ENCODE measurements around the gene ERC2.
"Not testable (repeated sequence)": the region's sequence is repeated elsewhere in the genome, so short reads cannot be mapped to it uniquely, and the experiment has no call there.

Gene ERC2

DNA sequence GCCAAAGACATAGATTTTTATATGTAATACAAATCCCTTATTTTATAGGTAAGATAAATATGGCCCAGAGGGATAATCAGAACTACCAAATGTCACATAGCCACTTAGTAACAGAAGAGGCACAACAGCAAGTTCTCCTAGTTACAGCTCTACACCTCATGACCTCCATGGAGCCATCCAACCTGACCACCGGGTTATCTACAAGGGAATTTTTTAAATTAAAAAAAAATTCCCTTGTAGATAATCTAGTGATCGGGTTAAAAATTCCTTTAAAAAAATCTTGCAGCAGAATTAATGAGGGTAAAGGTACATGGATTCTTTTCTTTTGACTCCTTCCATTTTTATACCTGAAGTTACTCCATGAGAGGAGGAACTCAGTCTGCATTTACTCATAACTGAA lies 615.9 kb downstream of the ERC2 start:
- Histone ChIP-seq H3K4me1 (ENCODE audit: control insufficient read depth, insufficient read depth, low read length) (no peaks in the 10 kb centered on the region), H3K9me3 (replicated peaks; ENCODE audit: low read length) (no peaks in the 10 kb centered on the region), H3K27me3 (ENCODE audit: control insufficient read depth, insufficient read depth, low read length) (no peaks in the 10 kb centered on the region), H3K9ac (ENCODE audit: low read depth, low read length) (no peak overlapping the region), H3K36me3 (ENCODE audit: insufficient read depth, low read length) (no peaks in the 10 kb centered on the region), H3K4me3 (ENCODE audit: low read length) (no peak overlapping the region), H3K4me2 (ENCODE audit: low read length) (no peak overlapping the region)

DNA sequence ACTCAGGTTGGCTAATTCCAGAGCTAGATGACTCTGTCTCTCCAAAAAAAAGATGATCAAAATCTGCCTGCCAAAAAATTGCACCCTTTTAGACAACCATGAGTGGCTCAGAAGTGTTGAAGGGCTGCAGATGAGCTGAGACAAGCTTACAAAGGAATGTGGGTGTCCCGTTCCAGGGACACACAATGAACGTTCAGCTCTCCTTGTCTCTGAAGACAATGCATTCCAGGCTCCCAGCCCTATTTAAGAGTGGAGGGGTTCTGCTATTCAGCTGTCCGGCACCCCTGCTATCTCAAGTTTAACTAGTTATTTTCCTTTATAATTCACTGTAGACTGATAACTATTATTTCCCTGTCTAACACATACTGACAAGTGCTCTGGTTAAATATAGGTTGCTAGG lies 626.1 kb downstream of the ERC2 start:
- Histone ChIP-seq H3K9me3 (replicated peaks; ENCODE audit: low read length) (no peaks in the 10 kb centered on the region), H3K4me1 (ENCODE audit: control insufficient read depth, insufficient read depth, low read length) (no peaks in the 10 kb centered on the region), H3K36me3 (ENCODE audit: insufficient read depth, low read length) (no peaks in the 10 kb centered on the region), H3K9ac (ENCODE audit: low read depth, low read length) (no peak overlapping the region), H3K27me3 (ENCODE audit: control insufficient read depth, insufficient read depth, low read length) (no peaks in the 10 kb centered on the region), H3K4me2 (ENCODE audit: low read length) (no peak overlapping the region), H3K4me3 (ENCODE audit: low read length) (no peak overlapping the region)

DNA sequence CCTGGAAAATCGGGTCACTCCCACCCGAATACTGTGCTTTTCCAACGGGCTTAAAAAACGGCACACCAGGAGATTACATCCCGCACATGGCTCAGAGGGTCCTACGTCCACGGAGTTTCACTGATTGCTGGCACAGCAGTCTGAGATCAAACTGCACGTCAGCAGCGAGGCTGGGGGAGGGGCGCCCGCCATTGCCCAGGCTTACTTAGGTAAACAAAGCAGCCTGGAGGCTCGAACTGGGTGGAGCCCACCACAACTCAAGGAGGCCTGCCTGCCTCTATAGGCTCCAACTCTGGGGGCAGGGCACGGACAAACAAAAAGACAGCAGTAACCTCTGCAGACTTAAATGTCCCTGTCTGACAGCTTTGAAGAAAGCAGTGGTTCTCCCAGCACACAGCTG lies 636.4 kb downstream of the ERC2 start:
- H3K36me3 ChIP-seq (ENCODE audit: insufficient read depth, low read length); H3K4me2 ChIP-seq (ENCODE audit: low read length); H3K27me3 ChIP-seq (ENCODE audit: control insufficient read depth, insufficient read depth, low read length); H3K4me1 ChIP-seq (ENCODE audit: control insufficient read depth, insufficient read depth, low read length); H3K9ac ChIP-seq (ENCODE audit: low read depth, low read length); H3K9me3 ChIP-seq (replicated peaks; ENCODE audit: low read length); H3K4me3 ChIP-seq (ENCODE audit: low read length): not testable (repeated sequence)

DNA sequence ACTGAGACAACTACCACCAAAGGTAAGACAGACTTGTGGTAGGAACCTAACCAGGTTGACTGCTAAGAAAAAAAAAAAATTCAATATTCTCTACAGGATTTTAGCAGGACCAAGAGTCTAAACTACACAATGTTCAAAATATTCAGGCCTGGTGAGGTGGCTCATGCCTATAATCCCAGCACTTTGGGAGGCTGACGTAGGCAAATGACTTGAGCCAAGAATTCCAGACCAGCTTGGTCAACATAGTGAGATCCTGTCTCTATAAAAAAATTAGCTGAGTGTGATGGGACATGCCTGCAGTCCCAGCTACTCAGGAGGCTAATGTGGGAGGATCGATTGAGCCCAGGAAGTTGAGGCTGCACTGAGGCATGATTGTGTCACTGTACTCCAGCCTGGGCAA lies 639.6 kb downstream of the ERC2 start:
- Histone ChIP-seq H3K27me3 (ENCODE audit: control insufficient read depth, insufficient read depth, low read length) (no peaks in the 10 kb centered on the region), H3K9ac (ENCODE audit: low read depth, low read length) (no peak overlapping the region), H3K9me3 (replicated peaks; ENCODE audit: low read length) (no peaks in the 10 kb centered on the region), H3K4me1 (ENCODE audit: control insufficient read depth, insufficient read depth, low read length) (peaks cover 4% of the 10 kb centered on the region), H3K4me3 (ENCODE audit: low read length) (no peak overlapping the region), H3K36me3 (ENCODE audit: insufficient read depth, low read length) (no peaks in the 10 kb centered on the region), H3K4me2 (ENCODE audit: low read length) (no peak overlapping the region)

DNA sequence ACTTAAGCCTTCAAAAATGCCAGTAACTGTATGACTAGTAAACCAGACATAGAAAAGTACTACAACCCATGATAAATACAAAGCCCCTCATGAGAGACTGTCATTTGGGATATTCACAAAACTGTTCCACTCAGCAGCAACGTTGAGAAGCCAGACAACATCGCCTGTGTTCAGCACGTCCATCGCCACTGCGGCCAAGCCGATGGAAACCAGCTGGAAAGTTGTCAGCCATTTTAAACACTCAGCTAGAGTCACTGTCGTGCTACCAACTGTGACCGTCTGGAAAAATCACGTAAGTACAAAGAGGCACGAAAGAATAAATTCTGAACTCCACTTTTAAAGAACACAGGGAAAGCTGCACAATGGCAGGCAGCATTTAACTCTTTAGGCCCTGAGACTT lies 640.5 kb downstream of the ERC2 start:
- Histone ChIP-seq H3K27me3 (ENCODE audit: control insufficient read depth, insufficient read depth, low read length) (no peaks in the 10 kb centered on the region), H3K4me1 (ENCODE audit: control insufficient read depth, insufficient read depth, low read length) (peaks cover 4% of the 10 kb centered on the region), H3K4me2 (ENCODE audit: low read length) (no peak overlapping the region), H3K9me3 (replicated peaks; ENCODE audit: low read length) (no peaks in the 10 kb centered on the region), H3K4me3 (ENCODE audit: low read length) (no peak overlapping the region), H3K9ac (ENCODE audit: low read depth, low read length) (no peak overlapping the region), H3K36me3 (ENCODE audit: insufficient read depth, low read length) (no peaks in the 10 kb centered on the region)

DNA sequence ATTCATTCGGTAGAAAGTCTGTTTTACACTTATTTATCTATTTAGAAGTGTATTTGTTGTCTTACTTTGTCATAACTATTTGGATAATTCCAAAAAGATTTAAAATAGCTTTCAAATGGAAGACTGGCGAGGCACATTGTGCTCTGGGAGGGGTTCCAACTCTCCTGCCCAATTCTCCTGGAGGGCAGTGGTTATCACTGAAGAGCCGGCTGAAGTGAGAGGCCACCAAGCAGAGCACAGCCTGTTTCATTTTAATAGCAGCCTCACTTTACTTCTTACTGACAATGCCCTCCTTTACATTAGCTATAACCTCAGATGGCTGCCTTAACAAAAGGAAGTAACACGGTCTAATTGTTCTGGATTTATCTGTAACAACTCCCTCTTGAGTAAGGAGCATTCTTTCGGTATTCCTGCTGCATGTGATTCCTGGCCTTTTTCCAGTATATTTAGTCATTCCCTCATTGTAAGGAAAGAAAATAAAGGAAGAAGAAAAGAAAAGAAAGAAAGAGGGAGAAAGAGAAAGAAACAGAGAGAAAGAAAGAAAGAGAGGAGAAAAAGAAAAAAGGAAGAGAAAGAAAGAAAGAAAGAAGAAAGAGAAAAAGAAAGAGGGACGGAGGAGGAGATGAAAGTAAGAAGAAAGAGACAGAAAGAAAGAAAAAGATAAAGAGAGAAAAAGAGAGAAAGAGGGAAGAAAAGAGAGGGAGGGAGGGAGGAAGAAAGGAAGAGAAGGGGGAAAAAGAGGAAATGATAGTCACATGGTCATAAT lies 641.4 kb downstream of the ERC2 start:
- Histone ChIP-seq H3K27me3 (ENCODE audit: control insufficient read depth, insufficient read depth, low read length) (no peaks in the 10 kb centered on the region), H3K9ac (ENCODE audit: low read depth, low read length) (no peak overlapping the region), H3K4me3 (ENCODE audit: low read length) (no peak overlapping the region), H3K4me1 (ENCODE audit: control insufficient read depth, insufficient read depth, low read length) (peaks cover 4% of the 10 kb centered on the region), H3K4me2 (ENCODE audit: low read length) (peak overlapping the region; percentile 45), H3K36me3 (ENCODE audit: insufficient read depth, low read length) (no peaks in the 10 kb centered on the region), H3K9me3 (replicated peaks; ENCODE audit: low read length) (no peaks in the 10 kb centered on the region)

DNA sequence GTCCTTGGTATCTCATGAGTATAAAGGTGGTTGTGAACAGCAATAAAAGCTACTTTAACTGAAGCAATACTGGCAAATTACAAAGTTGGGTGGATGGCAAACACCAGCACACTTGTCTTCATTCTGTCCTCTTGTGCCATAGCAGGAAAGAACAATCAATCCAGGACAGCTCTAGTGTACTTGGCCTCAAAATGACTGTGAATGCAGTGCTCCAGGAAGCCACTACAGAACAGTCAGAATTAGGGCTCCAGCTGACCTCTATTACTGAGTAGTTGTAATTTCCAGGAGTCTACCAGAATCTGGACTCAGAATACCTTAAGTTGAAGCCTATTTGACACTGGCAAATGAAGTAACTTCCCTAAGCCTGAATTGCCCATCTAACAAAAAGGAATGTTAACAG lies 642.2 kb downstream of the ERC2 start:
- Histone ChIP-seq H3K36me3 (ENCODE audit: insufficient read depth, low read length) (no peaks in the 10 kb centered on the region), H3K4me2 (ENCODE audit: low read length) (no peak overlapping the region)

DNA sequence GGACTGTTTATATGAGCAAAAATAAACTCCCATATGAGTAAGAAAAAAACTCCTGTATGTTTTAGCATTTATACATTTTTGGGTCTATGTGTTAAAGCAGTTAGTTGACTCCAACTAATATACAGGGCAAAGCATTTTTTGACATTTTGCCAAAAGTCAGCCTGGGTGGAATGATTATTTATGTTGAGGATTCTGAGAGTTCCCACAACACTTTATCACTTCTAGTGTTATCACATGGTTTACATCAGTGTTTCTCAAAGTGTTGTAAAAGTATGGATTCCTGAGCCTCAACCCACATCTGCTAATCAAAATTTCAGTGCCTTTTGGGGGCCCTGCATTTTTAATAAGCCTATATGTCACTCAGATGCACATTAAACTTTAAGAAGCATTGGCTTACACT lies 643.9 kb downstream of the ERC2 start:
- Histone ChIP-seq H3K9me3 (replicated peaks; ENCODE audit: low read length) (no peaks in the 10 kb centered on the region), H3K4me3 (ENCODE audit: low read length) (no peak overlapping the region), H3K36me3 (ENCODE audit: insufficient read depth, low read length) (no peaks in the 10 kb centered on the region), H3K4me2 (ENCODE audit: low read length) (no peak overlapping the region), H3K9ac (ENCODE audit: low read depth, low read length) (no peak overlapping the region), H3K4me1 (ENCODE audit: control insufficient read depth, insufficient read depth, low read length) (peaks cover 4% of the 10 kb centered on the region), H3K27me3 (ENCODE audit: control insufficient read depth, insufficient read depth, low read length) (peaks cover 5% of the 10 kb centered on the region)

More for the DNA sequence above, 642.2 kb downstream of the ERC2 start:
- H3K4me1 ChIP-seq (ENCODE audit: control insufficient read depth, insufficient read depth, low read length) = peaks cover 4% of the 10 kb centered on the region
- H3K9ac ChIP-seq (ENCODE audit: low read depth, low read length) = no peak overlapping the region
- no peaks in the 10 kb centered on the region for H3K9me3 ChIP-seq (replicated peaks; ENCODE audit: low read length)
- H3K27me3 ChIP-seq (ENCODE audit: control insufficient read depth, insufficient read depth, low read length) = peaks cover 3% of the 10 kb centered on the region
- H3K4me3 ChIP-seq (ENCODE audit: low read length) = no peak overlapping the region

DNA sequence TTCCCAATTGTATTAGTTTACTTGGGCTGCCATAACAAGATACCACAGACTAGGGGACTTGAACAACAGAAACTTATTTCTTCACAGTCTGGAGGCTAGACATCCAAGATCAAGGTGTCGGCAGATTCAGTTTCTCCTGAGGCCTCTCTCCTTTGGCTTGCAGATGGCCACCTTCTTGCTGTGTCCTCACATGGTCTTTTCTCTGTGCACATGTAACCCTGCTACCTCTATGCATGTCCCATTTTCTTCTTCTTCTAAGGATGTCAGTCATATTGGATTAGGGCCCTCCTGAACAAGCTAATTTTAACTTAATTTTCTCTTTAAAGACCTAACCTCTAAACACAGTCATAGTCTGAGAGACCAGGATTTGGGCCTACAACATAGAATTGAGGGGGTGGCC lies 644.4 kb downstream of the ERC2 start:
- Histone ChIP-seq H3K9ac (ENCODE audit: low read depth, low read length) (no peak overlapping the region), H3K4me3 (ENCODE audit: low read length) (no peak overlapping the region), H3K9me3 (replicated peaks; ENCODE audit: low read length) (no peaks in the 10 kb centered on the region), H3K4me1 (ENCODE audit: control insufficient read depth, insufficient read depth, low read length) (peaks cover 4% of the 10 kb centered on the region), H3K4me2 (ENCODE audit: low read length) (no peak overlapping the region), H3K27me3 (ENCODE audit: control insufficient read depth, insufficient read depth, low read length) (peaks cover 6% of the 10 kb centered on the region), H3K36me3 (ENCODE audit: insufficient read depth, low read length) (no peaks in the 10 kb centered on the region)

DNA sequence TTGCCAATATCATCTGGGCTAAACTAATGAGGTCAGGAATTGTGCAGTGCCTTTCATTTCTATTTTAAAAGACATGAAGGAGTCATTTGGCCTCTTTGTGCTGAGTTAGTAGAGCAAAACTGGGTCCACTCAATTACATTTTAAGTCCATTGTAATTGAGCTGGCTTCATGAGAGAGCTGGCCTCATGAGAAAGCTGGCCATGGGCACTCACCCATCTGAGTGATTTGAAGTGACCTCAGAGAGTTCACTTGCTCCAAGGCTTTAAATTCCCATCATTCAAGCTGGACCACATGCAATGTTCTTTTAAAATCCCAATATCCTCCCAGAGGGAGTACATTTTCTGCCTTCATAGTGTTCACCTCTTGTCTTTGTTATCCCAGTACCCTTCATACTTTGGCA lies 645.3 kb downstream of the ERC2 start:
- H3K27me3 ChIP-seq (ENCODE audit: control insufficient read depth, insufficient read depth, low read length) = peaks cover 13% of the 10 kb centered on the region
- no peak overlapping the region for H3K4me3 ChIP-seq (ENCODE audit: low read length)
- H3K4me1 ChIP-seq (ENCODE audit: control insufficient read depth, insufficient read depth, low read length) = peaks cover 4% of the 10 kb centered on the region
- H3K36me3 ChIP-seq (ENCODE audit: insufficient read depth, low read length) = no peaks in the 10 kb centered on the region
- H3K9ac ChIP-seq (ENCODE audit: low read depth, low read length) = no peak overlapping the region
- no peak overlapping the region for H3K4me2 ChIP-seq (ENCODE audit: low read length)
- H3K9me3 ChIP-seq (replicated peaks; ENCODE audit: low read length) = no peaks in the 10 kb centered on the region

DNA sequence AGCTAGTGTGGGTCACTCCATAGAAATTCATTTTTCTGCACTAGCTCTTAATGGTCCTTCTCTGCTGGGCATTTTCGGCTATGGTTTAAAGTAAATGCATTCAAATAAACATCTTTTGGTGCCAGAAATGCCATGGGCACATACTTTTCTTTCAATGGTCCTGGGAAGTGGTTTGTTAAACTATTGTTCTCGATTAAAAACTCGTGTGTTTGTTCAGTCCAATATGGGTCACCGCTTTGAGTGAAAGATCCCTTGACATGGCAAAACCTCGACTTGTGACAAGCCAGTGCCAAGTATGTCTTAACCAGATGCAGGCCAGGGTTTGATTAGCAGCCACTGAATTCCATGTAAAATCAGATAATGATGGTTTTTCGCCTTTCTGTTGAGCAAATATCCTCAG lies 649.3 kb downstream of the ERC2 start:
- no peak overlapping the region for H3K4me2 ChIP-seq (ENCODE audit: low read length)
- no peaks in the 10 kb centered on the region for H3K4me1 ChIP-seq (ENCODE audit: control insufficient read depth, insufficient read depth, low read length)
- no peaks in the 10 kb centered on the region for H3K36me3 ChIP-seq (ENCODE audit: insufficient read depth, low read length)
- H3K9me3 ChIP-seq (replicated peaks; ENCODE audit: low read length) = no peaks in the 10 kb centered on the region
- H3K4me3 ChIP-seq (ENCODE audit: low read length) = no peak overlapping the region
- H3K27me3 ChIP-seq (ENCODE audit: control insufficient read depth, insufficient read depth, low read length) = peaks cover 17% of the 10 kb centered on the region
- no peak overlapping the region for H3K9ac ChIP-seq (ENCODE audit: low read depth, low read length)

DNA sequence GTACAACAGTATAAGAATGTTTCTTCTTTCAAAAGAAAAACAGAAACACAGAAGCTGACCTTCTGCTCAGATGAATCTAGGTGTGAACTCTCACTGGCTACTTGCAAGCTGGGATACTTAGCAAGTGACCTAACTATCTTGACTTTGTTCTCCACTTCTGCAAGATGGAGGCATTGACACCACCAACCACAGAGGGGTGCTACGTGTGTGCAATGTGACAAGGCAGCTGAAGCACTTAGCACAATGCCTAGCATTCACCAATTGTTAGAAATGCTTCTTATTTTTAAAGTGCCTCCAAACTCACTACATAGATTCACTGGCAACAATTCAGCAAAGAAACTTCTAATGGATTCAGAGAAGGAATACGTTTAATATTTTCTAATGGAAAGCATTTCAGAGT lies 649.8 kb downstream of the ERC2 start:
- H3K9ac ChIP-seq (ENCODE audit: low read depth, low read length) = no peak overlapping the region
- H3K9me3 ChIP-seq (replicated peaks; ENCODE audit: low read length) = no peaks in the 10 kb centered on the region
- H3K4me1 ChIP-seq (ENCODE audit: control insufficient read depth, insufficient read depth, low read length) = no peaks in the 10 kb centered on the region
- no peaks in the 10 kb centered on the region for H3K36me3 ChIP-seq (ENCODE audit: insufficient read depth, low read length)
- peaks cover 17% of the 10 kb centered on the region for H3K27me3 ChIP-seq (ENCODE audit: control insufficient read depth, insufficient read depth, low read length)
- no peak overlapping the region for H3K4me2 ChIP-seq (ENCODE audit: low read length)
- no peak overlapping the region for H3K4me3 ChIP-seq (ENCODE audit: low read length)
